Mesothelial cell of epicardium (in vitro differentiated cells): ENCODE results near the gene PNKP. TPM values are rescaled to one million over a fixed set of nuclear protein-coding genes. Genes with fewer than 3 reads are reported as not detected.

ENCODE experiments used
- DNase-seq, 2 experiments: peaks; one replicate each; pipeline ENCODE4 v3.0.0; 2021; ENCODE audit warnings: low spot score in 2 of 2; ENCODE audit not compliant: unreplicated experiment in 2 of 2
- H3K27ac Mint-ChIP-seq: 2 replicates; pipeline ENCODE4 v1.8.0; 2021; ENCODE audit warnings: mixed read lengths
- H3K27me3 Mint-ChIP-seq: 2 replicates; pipeline ENCODE4 v1.8.0; 2021; ENCODE audit warnings: low read depth, mixed read lengths
- H3K36me3 Mint-ChIP-seq: 2 replicates; pipeline ENCODE4 v1.8.0; 2021; ENCODE audit warnings: mixed read lengths
- H3K4me1 Mint-ChIP-seq: 2 replicates; pipeline ENCODE4 v1.8.0; 2021; ENCODE audit warnings: mixed read lengths
- H3K4me3 Mint-ChIP-seq: 2 replicates; pipeline ENCODE4 v1.8.0; 2021; ENCODE audit warnings: mild to moderate bottlenecking, moderate library complexity, mixed read lengths
- H3K9me3 Mint-ChIP-seq: 2 replicates; pipeline ENCODE4 v1.8.0; 2021; ENCODE audit warnings: mixed read lengths
- total RNA-seq: library from RNA; stranded (reverse); gene quantifications from 3 replicates; pipeline ENCODE4 v1.2.1, GENCODE V29; 2021
- TF ChIP-seq, protein P1 (sequence below): fragments of 200-600 bp; sonication (generic); IDR thresholded peaks from one replicate; pipeline ENCODE4 v1.5.0; 2021; ENCODE audit warnings: antibody characterized with exemption; ENCODE audit not compliant: unreplicated experiment

PNKP gene
- total RNA-seq, 1 donor from 2014 or later, result 103 TPM

- Mint-ChIP-seq H3K36me3 (peaks cover 26% of the 10 kb centered on the region), H3K27me3 (no peaks in the 10 kb centered on the region), H3K4me1 (peaks cover 19% of the 10 kb centered on the region), H3K27ac (no peak overlapping the region), H3K9me3 (no peaks in the 10 kb centered on the region), H3K4me3 (no peak overlapping the region)
- no peak for DNase-seq
- TF ChIP-seq, protein P1, sequence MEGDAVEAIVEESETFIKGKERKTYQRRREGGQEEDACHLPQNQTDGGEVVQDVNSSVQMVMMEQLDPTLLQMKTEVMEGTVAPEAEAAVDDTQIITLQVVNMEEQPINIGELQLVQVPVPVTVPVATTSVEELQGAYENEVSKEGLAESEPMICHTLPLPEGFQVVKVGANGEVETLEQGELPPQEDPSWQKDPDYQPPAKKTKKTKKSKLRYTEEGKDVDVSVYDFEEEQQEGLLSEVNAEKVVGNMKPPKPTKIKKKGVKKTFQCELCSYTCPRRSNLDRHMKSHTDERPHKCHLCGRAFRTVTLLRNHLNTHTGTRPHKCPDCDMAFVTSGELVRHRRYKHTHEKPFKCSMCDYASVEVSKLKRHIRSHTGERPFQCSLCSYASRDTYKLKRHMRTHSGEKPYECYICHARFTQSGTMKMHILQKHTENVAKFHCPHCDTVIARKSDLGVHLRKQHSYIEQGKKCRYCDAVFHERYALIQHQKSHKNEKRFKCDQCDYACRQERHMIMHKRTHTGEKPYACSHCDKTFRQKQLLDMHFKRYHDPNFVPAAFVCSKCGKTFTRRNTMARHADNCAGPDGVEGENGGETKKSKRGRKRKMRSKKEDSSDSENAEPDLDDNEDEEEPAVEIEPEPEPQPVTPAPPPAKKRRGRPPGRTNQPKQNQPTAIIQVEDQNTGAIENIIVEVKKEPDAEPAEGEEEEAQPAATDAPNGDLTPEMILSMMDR, result no peak
Observed at GRCh38 chr19:49878744-49879070, 11.3 kb upstream of the PNKP start.

- Mint-ChIP-seq H3K9me3 (no peaks in the 10 kb centered on the region), H3K27me3 (no peaks in the 10 kb centered on the region), H3K36me3 (peaks cover 20% of the 10 kb centered on the region), H3K4me3 (no peak overlapping the region), H3K27ac (no peak overlapping the region), H3K4me1 (peaks cover 19% of the 10 kb centered on the region)
- peak; percentile 97 for DNase-seq
- TF ChIP-seq, protein P1, result no peak
Observed at GRCh38 chr19:49877879-49878743, 10.7 kb upstream of the PNKP start.

- H3K9me3 Mint-ChIP-seq, result no peaks in the 10 kb centered on the region
- no peak within 1 kb of the TSS for H3K4me3 Mint-ChIP-seq
- peak; percentile 97 to 98 for DNase-seq
- TF ChIP-seq, protein P1, result no peak
- no peak within 1 kb of the TSS for H3K27ac Mint-ChIP-seq
- no peaks in the 10 kb centered on the region for H3K27me3 Mint-ChIP-seq
- H3K4me1 Mint-ChIP-seq, result peaks cover 21% of the 10 kb centered on the region
- H3K36me3 Mint-ChIP-seq, result peaks cover 17% of the 10 kb centered on the region
Observed at GRCh38 chr19:49877020-49877878, 9.9 kb upstream of the PNKP start, which contains the start of the genes AKT1S1 and TBC1D17. AKT1S1 (minus strand) TSS chr19:49877355; CDS start chr19:49873295, 4,060 bp downstream. TBC1D17 (plus strand) TSS chr19:49877702; CDS start chr19:49877724, 22 bp downstream.

DNA sequence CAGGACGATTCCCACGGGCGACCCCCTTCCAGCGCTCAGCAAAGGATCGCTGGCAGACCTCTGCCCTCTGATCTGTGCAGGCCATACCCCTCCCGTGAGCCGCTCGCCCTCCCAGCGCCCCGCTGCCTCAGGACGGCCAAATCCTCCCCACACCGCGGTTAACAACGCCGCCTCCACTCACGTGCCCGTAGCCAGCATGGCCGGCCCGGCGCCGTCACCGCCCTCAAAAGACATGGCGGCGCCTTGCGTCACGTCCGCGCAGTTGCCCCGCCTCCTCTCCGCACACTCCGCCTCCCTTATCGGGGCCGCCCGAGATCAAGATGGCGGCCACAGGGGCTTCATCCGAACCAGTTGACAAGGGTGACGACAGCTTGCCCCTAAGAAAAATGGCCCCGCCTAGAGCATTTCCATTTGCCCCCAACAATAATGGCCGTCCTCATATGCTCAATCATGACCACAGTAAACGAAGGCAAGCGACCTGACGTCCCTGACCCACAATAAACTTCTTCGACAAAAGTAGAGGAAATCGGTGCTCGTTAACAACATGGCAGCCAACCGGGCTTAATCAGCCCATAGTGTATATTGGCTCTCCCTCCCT, 9.1 kb upstream of the PNKP start:
- peaks cover 15% of the 10 kb centered on the region for H3K36me3 Mint-ChIP-seq
- H3K27ac Mint-ChIP-seq, result no peak overlapping the region
- no peaks in the 10 kb centered on the region for H3K9me3 Mint-ChIP-seq
- no peak overlapping the region for H3K4me3 Mint-ChIP-seq
- TF ChIP-seq, protein P1, result no peak
- no peaks in the 10 kb centered on the region for H3K27me3 Mint-ChIP-seq
- H3K4me1 Mint-ChIP-seq, result peaks cover 26% of the 10 kb centered on the region
- DNase-seq, result peak; percentile 95 to 97

- Mint-ChIP-seq H3K27me3 (no peaks in the 10 kb centered on the region), H3K4me1 (peaks cover 26% of the 10 kb centered on the region), H3K4me3 (no peak overlapping the region), H3K27ac (no peak overlapping the region), H3K9me3 (no peaks in the 10 kb centered on the region), H3K36me3 (peaks cover 12% of the 10 kb centered on the region)
- DNase-seq, result peak in 1 of 2 experiments; percentile 65
- TF ChIP-seq, protein P1, result no peak
Observed at GRCh38 chr19:49875857-49876421, 8.6 kb upstream of the PNKP start.
